NCI-H345 (cell line): ENCODE data around the gene NISCH.

Experiments used
- DNase-seq: peaks from one replicate; lab custom pipeline; 2025; lab: John Stamatoyannopoulos, UW

NISCH gene

DNA sequence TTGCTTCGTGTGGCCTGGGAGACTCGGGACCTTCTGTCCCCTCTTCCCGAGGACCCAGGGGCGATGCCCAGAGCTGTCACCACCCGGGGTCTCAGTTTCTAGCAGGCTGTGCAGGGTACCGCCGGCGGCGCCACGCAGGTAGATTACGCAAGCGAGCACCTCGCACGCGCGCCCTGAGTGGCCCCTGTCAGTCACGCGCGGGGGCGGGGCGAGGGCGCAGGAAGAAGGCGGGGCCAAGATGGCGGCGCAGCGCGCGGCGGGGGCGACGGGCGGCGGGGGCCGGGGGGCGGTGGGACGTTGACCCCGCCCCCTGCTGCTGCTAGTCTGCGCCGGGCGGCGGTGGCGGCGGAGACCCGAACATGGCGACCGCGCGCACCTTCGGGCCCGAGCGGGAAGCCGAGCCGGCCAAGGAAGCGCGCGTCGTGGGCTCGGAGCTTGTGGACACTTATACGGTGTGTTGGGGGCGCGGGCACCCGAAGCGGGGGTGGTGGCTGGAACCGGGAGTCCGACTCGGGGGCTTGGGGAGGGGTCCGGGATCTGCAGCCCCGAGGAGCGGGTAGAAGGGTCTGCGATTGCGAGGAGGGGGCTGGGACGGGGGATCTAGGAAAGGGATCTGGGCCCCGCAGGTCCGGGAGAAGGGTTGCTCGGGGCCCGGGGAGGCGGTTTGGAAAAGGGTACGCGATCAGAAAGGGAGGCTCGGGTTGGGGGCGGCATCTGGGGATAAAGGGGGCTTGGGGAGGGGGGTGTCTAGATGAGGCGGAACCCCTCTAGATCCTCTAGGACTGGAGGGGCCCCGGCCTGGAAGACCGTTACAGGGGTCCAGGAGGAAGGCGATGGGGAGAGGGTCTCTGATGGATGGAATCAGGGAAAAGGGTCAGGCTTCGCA is at the start of gene NISCH:
Gene NISCH (plus strand): TSS at position 322 of the 886 bp plus-strand sequence. CDS start 38 bp downstream, at position 360.
- DNase-seq = peak; percentile 82

DNA sequence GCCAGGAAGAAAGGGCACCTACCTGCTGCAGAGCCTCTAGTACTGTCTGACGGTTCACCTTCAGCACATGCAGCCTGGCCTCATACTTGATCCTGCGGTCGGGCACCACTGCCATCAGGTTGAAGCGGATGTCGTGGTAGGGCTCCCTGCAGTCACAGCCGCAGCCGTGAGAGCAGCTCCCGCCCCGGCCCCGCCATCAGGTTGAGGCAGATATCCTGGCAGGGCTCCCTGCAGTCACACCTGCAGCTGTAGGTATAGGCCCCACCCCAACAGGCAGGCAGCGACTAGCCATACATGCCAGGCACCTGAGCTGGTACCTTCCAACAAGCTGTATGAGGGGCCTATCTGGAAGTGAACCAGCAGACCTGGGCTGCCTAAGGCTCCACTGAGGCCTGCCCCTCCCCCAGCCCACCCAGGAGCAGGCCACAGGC is 49.2 kb upstream of the NISCH start:
- no peak for DNase-seq

DNA sequence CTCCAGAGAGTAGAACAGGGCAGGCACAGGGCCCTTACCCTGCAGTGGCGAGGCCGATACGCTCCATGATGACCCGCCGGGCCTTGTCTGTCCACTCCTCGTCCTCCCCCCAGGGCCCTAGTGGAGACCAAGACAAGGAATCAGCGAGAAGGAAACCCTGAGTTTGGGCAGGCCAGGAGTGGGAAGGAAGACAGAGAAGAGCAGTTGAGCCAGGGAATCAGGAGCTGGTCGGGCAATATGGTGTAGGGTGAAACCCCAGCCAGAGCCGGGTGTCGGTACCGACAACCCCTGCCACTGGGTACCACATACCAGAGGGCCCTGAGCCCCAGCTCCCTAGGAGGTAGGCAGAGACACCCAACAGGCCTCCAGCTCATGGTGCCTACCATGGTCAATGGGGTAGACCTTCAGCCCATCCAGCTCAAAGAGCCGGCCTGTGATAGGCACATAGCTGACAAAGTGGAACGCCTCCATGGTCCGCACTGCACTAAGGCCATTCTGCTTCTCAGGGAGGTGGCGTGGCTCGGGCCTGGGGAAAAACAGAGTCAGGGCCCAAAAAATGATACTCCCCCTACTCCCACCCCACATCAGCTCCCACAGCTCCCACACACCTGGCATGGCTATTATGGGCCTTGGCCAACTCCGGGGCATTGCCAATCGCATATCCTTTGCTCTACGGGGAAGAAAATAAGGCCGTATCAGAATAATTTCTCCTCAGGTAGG is 48.5 kb upstream of the NISCH start:
- no peak for DNase-seq

GRCh38 chr3:52407779-52408178 is 47.6 kb upstream of the NISCH start:
- DNase-seq = no peak

GRCh38 chr3:52408466-52408865 is 46.9 kb upstream of the NISCH start:
- no peak for DNase-seq

GRCh38 chr3:52415800-52416199 is 39.6 kb upstream of the NISCH start:
- no peak for DNase-seq

DNA sequence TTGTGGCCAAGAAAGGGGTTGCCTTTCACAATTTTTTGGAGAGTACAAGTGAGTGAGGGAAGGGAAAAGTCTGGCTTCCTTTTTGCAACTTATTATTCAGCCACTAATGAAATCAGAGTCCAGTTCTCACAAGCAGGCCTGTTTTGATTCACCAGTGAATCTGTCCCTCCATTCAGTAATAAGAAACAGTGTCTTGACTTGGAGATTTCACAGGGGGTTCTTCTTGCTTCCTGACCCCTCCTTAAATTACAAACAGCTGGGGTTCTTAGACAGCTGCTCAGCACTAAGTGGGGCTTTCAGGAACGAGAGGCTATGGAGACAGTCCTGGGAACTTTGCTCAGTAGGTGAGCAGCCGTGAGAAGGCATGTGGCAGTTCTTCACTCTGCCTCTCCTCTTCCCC is 35.0 kb upstream of the NISCH start:
- DNase-seq = no peak

DNA sequence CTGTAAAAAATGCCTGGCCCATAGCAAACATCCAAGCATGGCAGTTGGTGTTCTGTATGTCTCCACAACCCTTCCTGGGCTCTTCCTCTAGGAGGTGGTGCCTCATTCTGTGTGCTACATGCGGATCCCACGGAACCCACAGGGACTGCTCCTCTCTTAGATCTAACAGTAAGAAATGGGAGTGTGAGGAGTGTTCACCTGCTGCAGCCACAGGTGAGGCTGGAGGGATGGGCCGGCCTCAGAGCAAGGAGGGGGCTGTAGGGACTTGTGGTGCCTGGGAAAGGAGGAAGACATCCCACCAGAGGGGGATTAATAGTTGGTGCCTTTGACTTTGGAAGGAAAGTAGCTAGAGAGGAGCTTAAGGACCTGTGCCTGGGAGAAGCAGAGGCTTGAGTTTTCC is 32.7 kb upstream of the NISCH start:
- no peak for DNase-seq

GRCh38 chr3:52423173-52423572 is 32.2 kb upstream of the NISCH start:
- no peak for DNase-seq

- peak; percentile 29 for DNase-seq
These were observed 27.0 kb upstream of the NISCH start for GRCh38 chr3:52428151-52429005.

DNA sequence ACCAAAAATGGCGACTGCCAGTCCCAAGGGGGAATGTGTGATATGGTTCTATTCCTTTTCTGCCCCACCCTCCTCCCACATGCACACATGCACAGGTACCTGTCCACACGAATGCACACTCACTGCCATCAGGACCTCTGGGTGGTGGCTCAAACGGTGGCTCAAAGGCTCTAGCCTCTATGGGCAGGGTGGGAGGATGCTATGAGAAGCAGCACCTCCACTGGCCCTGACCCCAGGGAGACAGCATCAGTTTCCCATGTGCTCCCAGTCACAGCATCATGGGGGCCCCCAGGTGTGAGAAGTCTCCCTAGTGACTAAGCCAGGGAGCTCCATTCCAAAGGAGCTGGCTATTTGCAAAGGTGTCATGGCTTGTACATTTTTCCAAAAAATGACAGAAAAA is 26.4 kb upstream of the NISCH start:
- DNase-seq = no peak

DNA sequence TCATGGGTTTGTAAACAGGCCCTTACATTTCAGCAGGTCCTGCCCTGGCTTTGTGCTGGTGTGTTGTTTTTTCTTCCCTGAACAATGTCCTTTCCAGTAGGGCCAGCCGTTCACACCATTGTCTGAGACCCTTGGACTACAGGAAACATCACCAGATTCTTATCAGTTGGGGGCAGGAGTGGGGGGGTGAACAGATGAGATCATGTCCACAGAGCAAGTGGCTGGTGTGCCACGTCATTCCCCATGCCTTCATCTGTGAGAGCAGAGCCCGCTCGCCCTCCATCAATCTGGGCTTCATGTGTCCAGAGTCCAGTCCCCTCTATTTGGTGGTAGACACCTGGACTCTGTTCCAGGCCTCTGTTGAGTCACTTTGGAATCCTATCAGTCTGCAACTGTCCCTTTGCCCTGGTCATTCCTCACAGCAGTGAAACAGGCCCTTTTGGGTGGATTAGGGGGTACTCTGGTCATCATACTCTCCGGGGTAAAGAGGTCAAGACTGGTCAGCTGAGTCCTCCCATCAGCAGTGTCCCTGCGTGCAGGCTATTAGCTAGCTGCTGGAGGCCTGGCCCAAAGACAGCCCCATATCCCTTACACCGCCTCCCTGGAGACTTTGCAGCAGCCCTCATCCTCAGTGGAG is 25.5 kb upstream of the NISCH start:
- DNase-seq = no peak

DNA sequence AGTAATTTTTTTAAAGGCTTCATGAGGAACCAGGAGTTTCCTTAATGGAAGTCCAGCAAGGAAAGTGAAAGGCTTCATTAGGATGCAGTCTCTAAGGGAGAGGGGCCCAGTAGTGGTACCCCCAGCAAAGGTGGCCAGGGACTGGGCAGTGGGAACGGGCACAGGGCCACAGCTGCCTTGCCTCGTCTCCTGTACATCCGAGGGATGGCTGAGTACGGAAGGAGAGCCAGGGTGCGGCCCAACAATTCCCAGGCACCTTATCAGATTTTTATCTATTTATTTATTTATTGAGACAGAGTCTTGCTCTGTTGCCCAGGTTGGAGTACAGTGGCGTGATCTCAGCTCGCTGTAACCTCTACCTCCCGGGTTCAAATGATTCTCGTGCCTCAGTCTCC is 25.0 kb upstream of the NISCH start:
- DNase-seq = no peak

GRCh38 chr3:52431459-52432223 is 23.8 kb upstream of the NISCH start:
- DNase-seq = no peak

- no peak for DNase-seq
These were observed 23.2 kb upstream of the NISCH start for GRCh38 chr3:52432225-52432624.

GRCh38 chr3:52432691-52433141 is 22.7 kb upstream of the NISCH start:
- no peak for DNase-seq

GRCh38 chr3:52433328-52433995 is 21.9 kb upstream of the NISCH start:
- DNase-seq = no peak

- DNase-seq = no peak
These were observed 21.4 kb upstream of the NISCH start for GRCh38 chr3:52433996-52434479.

DNA sequence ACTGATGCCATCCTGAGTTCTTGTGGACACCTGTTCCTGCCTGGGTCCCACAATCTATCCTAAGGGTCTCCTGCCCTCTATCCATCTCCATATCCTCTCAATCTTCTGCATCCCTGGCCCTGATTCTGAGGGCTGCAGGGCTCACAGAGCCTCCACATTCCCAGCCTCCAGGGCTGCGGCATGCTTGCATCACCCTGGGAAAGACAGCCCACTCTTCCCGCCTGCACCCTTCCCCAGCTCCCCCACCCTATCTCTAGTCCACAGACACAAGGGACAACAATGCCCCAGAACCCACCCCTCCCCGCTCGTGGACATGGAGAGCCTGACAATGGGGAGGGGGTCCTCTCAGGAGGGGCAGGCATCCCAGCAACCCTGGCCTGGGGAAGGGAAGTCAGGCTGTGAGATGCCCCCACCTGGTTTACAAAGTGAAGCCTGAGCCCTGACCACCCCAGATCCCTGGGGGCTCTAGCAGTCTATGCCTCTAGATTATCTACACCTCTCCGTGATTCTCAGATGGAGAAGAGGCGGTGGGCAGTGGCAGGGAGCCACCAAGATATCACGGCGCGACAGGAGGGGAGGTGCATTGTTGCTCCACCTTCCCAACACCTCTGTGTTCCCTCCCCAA is 20.8 kb upstream of the NISCH start:
- DNase-seq = no peak
